ENCODE measurements around the gene TAMALIN.

DNA sequence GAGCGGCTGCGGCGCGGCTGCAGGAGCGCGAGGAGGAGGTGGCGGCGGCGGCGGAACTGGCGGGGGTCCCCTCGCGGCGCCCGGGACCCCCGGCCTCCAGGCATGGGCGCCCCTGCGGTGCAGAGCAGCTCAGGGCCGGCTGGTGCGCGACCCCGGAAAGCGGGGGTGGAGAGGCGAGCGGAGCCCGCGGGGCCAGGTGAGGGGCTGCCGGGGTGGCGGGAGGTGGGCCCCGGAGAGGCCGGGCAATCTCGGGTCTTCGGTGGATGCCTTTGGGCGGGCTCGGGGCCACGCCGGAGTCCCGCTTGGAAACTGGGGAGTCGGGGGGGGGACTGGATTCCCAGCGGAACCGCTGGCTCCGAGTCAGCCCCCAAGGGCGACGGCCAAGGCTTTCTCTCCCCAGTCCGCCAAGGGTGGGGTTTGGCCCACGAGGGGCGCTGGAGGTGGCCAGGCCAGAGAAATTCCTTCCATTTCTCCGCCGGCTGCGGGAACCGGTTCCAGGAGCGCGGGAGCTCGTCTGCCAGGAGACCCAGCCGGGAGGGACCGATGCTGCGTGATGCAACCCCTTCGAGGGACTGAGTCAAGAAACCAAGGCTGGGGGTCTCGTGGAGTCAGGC is 30.6 kb downstream of the TAMALIN start:
- TF ChIP-seq CTCF (IDR thresholded peaks at IDR 0.05) (no peak), POLR2A (IDR thresholded peaks at IDR 0.05) (peak in 1 of 2 donors; percentile 23)

Measured in gastroesophageal sphincter (tissue), 3 donors.